H1 (cell line): ENCODE measurements around the gene LYRM4.

Experiments
- EGR1 ChIP-seq: IDR thresholded peaks from 2 replicates; pipeline ENCODE4 v1.6.1; 2011; ENCODE audit warnings: low read depth, low read length, borderline replicate concordance
- SP2 ChIP-seq: IDR thresholded peaks from 2 replicates; pipeline ENCODE4 v1.6.1; 2012; ENCODE audit warnings: mild to moderate bottlenecking, low read length, inconsistent platforms
- TF ChIP-seq, protein P1 (sequence below), 3 experiments: IDR thresholded peaks; 1 replicate in 2 of 3; 2 replicates in 1 of 3; pipeline versions ENCODE4 v1.5.1 to v1.6.1; 2011; ENCODE audit warnings: low read length in 3 of 3, mild to moderate bottlenecking in 3 of 3, inconsistent platforms in 2 of 3, low read depth in 1 of 3, moderate library complexity in 1 of 3; ENCODE audit not compliant: insufficient read depth in 1 of 3; ENCODE audit errors: control extremely low read depth in 1 of 3
- TF ChIP-seq, protein P2 (sequence below): IDR thresholded peaks from 2 replicates; pipeline ENCODE4 v1.6.1; 2012; ENCODE audit warnings: inconsistent platforms

- TF ChIP-seq SP2, result no peak
- TF ChIP-seq, protein P1, sequence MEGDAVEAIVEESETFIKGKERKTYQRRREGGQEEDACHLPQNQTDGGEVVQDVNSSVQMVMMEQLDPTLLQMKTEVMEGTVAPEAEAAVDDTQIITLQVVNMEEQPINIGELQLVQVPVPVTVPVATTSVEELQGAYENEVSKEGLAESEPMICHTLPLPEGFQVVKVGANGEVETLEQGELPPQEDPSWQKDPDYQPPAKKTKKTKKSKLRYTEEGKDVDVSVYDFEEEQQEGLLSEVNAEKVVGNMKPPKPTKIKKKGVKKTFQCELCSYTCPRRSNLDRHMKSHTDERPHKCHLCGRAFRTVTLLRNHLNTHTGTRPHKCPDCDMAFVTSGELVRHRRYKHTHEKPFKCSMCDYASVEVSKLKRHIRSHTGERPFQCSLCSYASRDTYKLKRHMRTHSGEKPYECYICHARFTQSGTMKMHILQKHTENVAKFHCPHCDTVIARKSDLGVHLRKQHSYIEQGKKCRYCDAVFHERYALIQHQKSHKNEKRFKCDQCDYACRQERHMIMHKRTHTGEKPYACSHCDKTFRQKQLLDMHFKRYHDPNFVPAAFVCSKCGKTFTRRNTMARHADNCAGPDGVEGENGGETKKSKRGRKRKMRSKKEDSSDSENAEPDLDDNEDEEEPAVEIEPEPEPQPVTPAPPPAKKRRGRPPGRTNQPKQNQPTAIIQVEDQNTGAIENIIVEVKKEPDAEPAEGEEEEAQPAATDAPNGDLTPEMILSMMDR (IDR thresholded peaks at IDR 0.05; ENCODE audit: control extremely low read depth in 1 of 3, insufficient read depth in 1 of 3, low read depth in 1 of 3, low read length in 3 of 3), result no peak
- TF ChIP-seq, protein P2, sequence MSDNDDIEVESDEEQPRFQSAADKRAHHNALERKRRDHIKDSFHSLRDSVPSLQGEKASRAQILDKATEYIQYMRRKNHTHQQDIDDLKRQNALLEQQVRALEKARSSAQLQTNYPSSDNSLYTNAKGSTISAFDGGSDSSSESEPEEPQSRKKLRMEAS, result peak; percentile 78
- TF ChIP-seq EGR1, result peak; percentile 81
These were observed at the start of gene LYRM4, which contains the start of gene FARS2 for GRCh38 chr6:5260661-5261544.
